Esophagus muscularis mucosa (tissue), 4 donors: ENCODE results near the gene CYBC1. TPM values are rescaled to one million over a fixed set of nuclear protein-coding genes. Genes with fewer than 3 reads are reported as not detected.

ENCODE experiments used
- DNase-seq: peaks from one replicate; pipeline ENCODE4 v3.0.0-alpha.2; 2017; ENCODE audit errors: extremely low spot score
- H3K27ac ChIP-seq, 4 donors: fragments of 200-600 bp; sonication (generic); replicated peaks in 1 of 4; 1 replicate in 3 of 4; 2 replicates in 1 of 4; pipeline ENCODE4 v1.5.1; 2016 to 2019; ENCODE audit warnings: mild to moderate bottlenecking in 1 of 4
- H3K27me3 ChIP-seq, 4 donors: fragments of 200-600 bp; sonication (generic); one replicate each; pipeline versions ENCODE4 v1.5.1 to v1.6.0; 2016 to 2019
- H3K36me3 ChIP-seq, 4 donors: fragments of 200-600 bp; sonication (generic); one replicate each; pipeline ENCODE4 v1.5.1; 2016 to 2019
- H3K4me1 ChIP-seq, 4 donors: fragments of 200-600 bp; sonication (generic); one replicate each; pipeline ENCODE4 v1.5.1; 2016 to 2019
- H3K4me3 ChIP-seq, 4 donors: fragments of 200-600 bp; sonication (generic); 1 replicate in 2 of 4; 2 replicates in 2 of 4; pipeline ENCODE4 v1.5.1; 2016 to 2019; ENCODE audit warnings: mild to moderate bottlenecking in 4 of 4, moderate library complexity in 1 of 4
- H3K9me3 ChIP-seq, 4 donors: fragments of 200-600 bp; sonication (generic); 1 replicate in 3 of 4; 2 replicates in 1 of 4; pipeline ENCODE4 v1.5.1; 2016 to 2019
- CTCF ChIP-seq, 3 experiments: fragments of 200-600 bp in 2 of 3; fragments of 450-650 bp in 1 of 3; sonication (generic) in 2 of 3; IDR thresholded peaks; one replicate each; pipeline ENCODE4 v1.5.1; 2017 to 2019; ENCODE audit warnings: antibody characterized with exemption in 3 of 3, mild to moderate bottlenecking in 2 of 3, moderate library complexity in 1 of 3
- EP300 ChIP-seq: sonication (generic); formaldehyde crosslinking; IDR thresholded peaks from one replicate; pipeline ENCODE4 v1.6.1; 2017; ENCODE audit warnings: antibody characterized with exemption
- POLR2A ChIP-seq: fragments of 450-650 bp; IDR thresholded peaks from one replicate; pipeline ENCODE4 v1.6.1; 2017; ENCODE audit warnings: antibody characterized with exemption, moderate library complexity, mild to moderate bottlenecking, low read depth
- POLR2AphosphoS5 ChIP-seq, 2 donors: sonication (generic); formaldehyde crosslinking; IDR thresholded peaks; one replicate each; pipeline ENCODE4 v1.6.1; 2017; ENCODE audit warnings: antibody characterized with exemption in 2 of 2
- WGBS: methylation state at CpG from one replicate; pipeline ENCODE4 v1.1.5; 2018; 5-methylcytosine and 5-hydroxymethylcytosine counted together
- intact Hi-C: fragments of 100-400 bp; cut with DNase I; formaldehyde crosslinking; loops from one replicate; pipeline ENCODE4 v1.15.1; 2023
- total RNA-seq, 4 donors: library from RNA; depleted of rRNA; stranded (reverse); fragments of >200 nt; gene quantifications; one replicate each; pipeline versions ENCODE4 v1.1.0 to v1.2.1, GENCODE V29; 2016

CYBC1 gene
- total RNA-seq, 4 donors from 2014 or later: 40.7 to 78.3 (median 69.7) TPM

- peak overlapping the region in 2 of 4 donors; percentile 36 to 40 for H3K27ac ChIP-seq
These were observed 4.4 kb downstream of the CYBC1 start for GRCh38 chr17:82446124-82446523.

GRCh38 chr17:82445542-82445941, 5.0 kb downstream of the CYBC1 start:
- no peak for DNase-seq
- Histone ChIP-seq H3K9me3 (no peaks in the 10 kb centered on the region), H3K4me1 (peaks cover 5 to 46% (median 44%) of the 10 kb centered on the region in 4 donors), H3K27ac (peak overlapping the region in 3 of 4 donors; percentile 18 to 40 (median 36)), H3K27me3 (no peaks in the 10 kb centered on the region), H3K36me3 (peaks cover 7 to 64% (median 49%) of the 10 kb centered on the region in 4 donors), H3K4me3 (no peak overlapping the region)
- intact Hi-C loops: no loop called here
- no peak for TF ChIP-seq POLR2A
- TF ChIP-seq EP300: no peak
- no peak for TF ChIP-seq CTCF (IDR thresholded peaks at IDR 0.05)
- TF ChIP-seq POLR2AphosphoS5 (IDR thresholded peaks at IDR 0.05): no peak
- WGBS: 85% methylated on average over 9 of the region's 13 CpGs

More at GRCh38 chr17:82446124-82446523, 4.4 kb downstream of the CYBC1 start:
- WGBS: 95% methylated on average over 15 of the region's 15 CpGs
- DNase-seq: no peak
- Histone ChIP-seq H3K4me3 (no peak overlapping the region), H3K27me3 (no peaks in the 10 kb centered on the region), H3K9me3 (no peaks in the 10 kb centered on the region), H3K4me1 (peaks cover 6 to 43% (median 41%) of the 10 kb centered on the region in 4 donors), H3K36me3 (peaks cover 7 to 61% (median 49%) of the 10 kb centered on the region in 4 donors)
- intact Hi-C loops: no loop called here
- TF ChIP-seq CTCF (IDR thresholded peaks at IDR 0.05) (no peak), POLR2A (no peak), POLR2AphosphoS5 (IDR thresholded peaks at IDR 0.05) (no peak), EP300 (no peak)

GRCh38 chr17:82444941-82445521, 5.5 kb downstream of the CYBC1 start:
- DNase-seq: no peak
- intact Hi-C loops: no loop called here
- H3K27ac ChIP-seq: peak overlapping the region in 3 of 4 donors; percentile 18 to 40 (median 36)
- no peaks in the 10 kb centered on the region for H3K9me3 ChIP-seq
- 82% methylated on average over 6 of the region's 19 CpGs for WGBS
- H3K4me1 ChIP-seq: peaks cover 5 to 47% (median 43%) of the 10 kb centered on the region in 4 donors
- no peak for TF ChIP-seq POLR2A
- TF ChIP-seq EP300: no peak
- TF ChIP-seq POLR2AphosphoS5 (IDR thresholded peaks at IDR 0.05): no peak
- TF ChIP-seq CTCF (IDR thresholded peaks at IDR 0.05): no peak
- no peak overlapping the region for H3K4me3 ChIP-seq
- H3K27me3 ChIP-seq: no peaks in the 10 kb centered on the region
- H3K36me3 ChIP-seq: peaks cover 7 to 66% (median 49%) of the 10 kb centered on the region in 4 donors

GRCh38 chr17:82444284-82444893, 6.2 kb downstream of the CYBC1 start:
- no peaks in the 10 kb centered on the region for H3K27me3 ChIP-seq
- H3K36me3 ChIP-seq: peaks cover 7 to 69% (median 49%) of the 10 kb centered on the region in 4 donors
- intact Hi-C loops: no loop called here
- no peaks in the 10 kb centered on the region for H3K9me3 ChIP-seq
- 96% methylated on average over 7 of the region's 35 CpGs for WGBS
- DNase-seq: no peak
- no peak for TF ChIP-seq EP300
- no peak for TF ChIP-seq POLR2AphosphoS5 (IDR thresholded peaks at IDR 0.05)
- TF ChIP-seq POLR2A: no peak
- no peak for TF ChIP-seq CTCF (IDR thresholded peaks at IDR 0.05)
- no peak overlapping the region for H3K4me3 ChIP-seq
- peaks cover 5 to 40% (median 37%) of the 10 kb centered on the region in 4 donors for H3K4me1 ChIP-seq
- no peak overlapping the region for H3K27ac ChIP-seq
